ENCODE measurements around the gene PLCD1. TPM values are rescaled to one million over a fixed set of nuclear protein-coding genes. Genes with fewer than 3 reads are reported as not detected.

Gene PLCD1
- total and polyA plus RNA-seq, 2 of the 8 experiments (the other 6 are each of a cell fraction or from before 2014, with no cell fraction given), result 15.3 to 19.2 TPM

DNA sequence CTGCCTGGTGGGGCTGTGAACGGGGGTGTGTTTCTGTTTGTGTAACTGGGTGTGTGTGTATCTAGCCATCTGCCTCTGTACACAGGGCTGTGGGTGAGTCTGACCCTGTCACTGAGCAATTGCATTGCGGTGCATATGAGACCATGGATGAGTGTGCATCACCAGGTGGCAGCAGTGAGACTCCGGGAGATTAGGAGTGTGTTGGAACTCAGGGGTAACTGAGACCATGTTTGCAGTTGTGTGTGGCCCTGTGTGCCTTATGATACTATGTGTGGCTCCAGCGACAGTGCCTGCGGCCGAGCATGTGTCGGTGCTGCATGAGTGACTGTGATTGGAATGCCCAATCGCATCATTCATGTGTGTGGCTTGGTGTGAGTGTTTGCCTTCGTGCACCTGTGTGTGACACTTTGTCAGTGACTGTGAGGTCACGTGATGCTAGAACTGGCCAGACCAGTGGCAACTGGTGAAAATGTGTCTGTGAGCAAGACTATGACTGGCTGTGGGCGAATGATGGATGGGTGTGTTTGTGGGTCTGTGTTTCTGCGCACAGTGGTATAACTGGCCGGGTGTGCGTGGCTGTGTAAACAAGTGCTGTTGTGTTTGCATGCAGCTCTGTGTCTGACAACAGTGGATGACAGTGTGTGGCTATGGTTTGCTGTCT, 24.9 kb downstream of the PLCD1 start:
- no peaks in the 10 kb centered on the region for H3K23me2 ChIP-seq (ENCODE audit: low read depth, low read length)
- H2AFZ ChIP-seq (ENCODE audit: low read length), result no peak overlapping the region
- H3K27me3 ChIP-seq (replicated peaks in 1 of 4; ENCODE audit: control insufficient read depth in 3 of 4, extremely low read depth in 1 of 4, insufficient read depth in 3 of 4, low read length in 3 of 4), result no peaks in the 10 kb centered on the region
- no peak overlapping the region for H3K4ac ChIP-seq (replicated peaks; ENCODE audit: insufficient read length, low read depth, low read length)
- H4K20me1 ChIP-seq (replicated peaks in 1 of 2; ENCODE audit: control insufficient read depth in 1 of 2, insufficient read depth in 2 of 2, low read length in 2 of 2), result peaks cover 0 to 6% of the 10 kb centered on the region in 2 experiments
- H3K9ac ChIP-seq (replicated peaks in 1 of 4; ENCODE audit: extremely low read depth in 1 of 4, low read depth in 3 of 4, low read length in 3 of 4), result no peak overlapping the region
- POLR2A ChIA-PET (ENCODE audit: partially characterized antibody), result interaction anchor here (0.6 to 0.7 kb wide), 2 partner anchors 35 to 163 kb away, joined by 3 to 4 read pairs; partner anchors contain the start of gene DLEC1
- no peak overlapping the region for H3K23ac ChIP-seq (ENCODE audit: insufficient read length)
- no peak overlapping the region for H2BK120ac ChIP-seq (replicated peaks; ENCODE audit: low read depth, low read length)
- no peak overlapping the region for H3K56ac ChIP-seq (replicated peaks; ENCODE audit: insufficient read length, low read depth, low read length)
- H3K4me1 ChIP-seq (replicated peaks in 1 of 4; ENCODE audit: control insufficient read depth in 3 of 4, insufficient read depth in 4 of 4, low read length in 3 of 4), result no peaks in the 10 kb centered on the region
- DNase-seq (ENCODE audit: low read depth in 1 of 2, low spot score in 2 of 2) (peak in 1 of 2 experiments; percentile 70), FAIRE-seq (no peak)
- no peak overlapping the region for H2BK12ac ChIP-seq (ENCODE audit: low read depth, low read length)
- H2BK20ac ChIP-seq (ENCODE audit: low read length), result no peak overlapping the region
- no peak overlapping the region for H3K4me3 ChIP-seq (ENCODE audit: extremely low read depth in 1 of 4, insufficient read depth in 2 of 4, low read depth in 3 of 4, low read length in 4 of 4)
- no peaks in the 10 kb centered on the region for H3K79me2 ChIP-seq (ENCODE audit: control insufficient read depth in 1 of 2, insufficient read depth in 2 of 2, low read length in 2 of 2)
- no peak overlapping the region for H4K91ac ChIP-seq (replicated peaks; ENCODE audit: insufficient read length, low read length)
- no peaks in the 10 kb centered on the region for H3K79me1 ChIP-seq (ENCODE audit: low read depth, low read length)
- H3K18ac ChIP-seq (ENCODE audit: extremely low read depth, low read length), result no peak overlapping the region
- TF ChIP-seq RAD21 (IDR thresholded peaks at IDR 0.05 in 1 of 2, conservative IDR thresholded peaks at IDR 0.05 in 1 of 2; ENCODE audit: low read depth in 2 of 2, low read length in 2 of 2) (peak; percentile 53 to 58), ASH2L (IDR thresholded peaks at IDR 0.05; ENCODE audit: low read length) (no peak), TBP (IDR thresholded peaks at IDR 0.05; ENCODE audit: low read depth, low read length) (no peak)
- TF ChIP-seq, protein P1, sequence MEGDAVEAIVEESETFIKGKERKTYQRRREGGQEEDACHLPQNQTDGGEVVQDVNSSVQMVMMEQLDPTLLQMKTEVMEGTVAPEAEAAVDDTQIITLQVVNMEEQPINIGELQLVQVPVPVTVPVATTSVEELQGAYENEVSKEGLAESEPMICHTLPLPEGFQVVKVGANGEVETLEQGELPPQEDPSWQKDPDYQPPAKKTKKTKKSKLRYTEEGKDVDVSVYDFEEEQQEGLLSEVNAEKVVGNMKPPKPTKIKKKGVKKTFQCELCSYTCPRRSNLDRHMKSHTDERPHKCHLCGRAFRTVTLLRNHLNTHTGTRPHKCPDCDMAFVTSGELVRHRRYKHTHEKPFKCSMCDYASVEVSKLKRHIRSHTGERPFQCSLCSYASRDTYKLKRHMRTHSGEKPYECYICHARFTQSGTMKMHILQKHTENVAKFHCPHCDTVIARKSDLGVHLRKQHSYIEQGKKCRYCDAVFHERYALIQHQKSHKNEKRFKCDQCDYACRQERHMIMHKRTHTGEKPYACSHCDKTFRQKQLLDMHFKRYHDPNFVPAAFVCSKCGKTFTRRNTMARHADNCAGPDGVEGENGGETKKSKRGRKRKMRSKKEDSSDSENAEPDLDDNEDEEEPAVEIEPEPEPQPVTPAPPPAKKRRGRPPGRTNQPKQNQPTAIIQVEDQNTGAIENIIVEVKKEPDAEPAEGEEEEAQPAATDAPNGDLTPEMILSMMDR (IDR thresholded peaks at IDR 0.05; ENCODE audit: control extremely low read depth in 1 of 3, insufficient read depth in 1 of 3, low read depth in 1 of 3, low read length in 3 of 3), result peak in 2 of 3 experiments; percentile 59 to 79; a peak in 3 of 4 replicates
- H3K36me3 ChIP-seq (ENCODE audit: control insufficient read depth in 2 of 4, insufficient read depth in 4 of 4, low read length in 3 of 4), result peaks cover 0 to 2% (median under 1%) of the 10 kb centered on the region in 4 experiments; a peak in 1 of 8 replicates
- CTCF ChIA-PET (ENCODE audit: partially characterized antibody), result interaction anchor here (0.7 to 5.3 kb wide), 43 partner anchors 8 to 658 kb away, joined by 3 to 75 read pairs (median 4); partner anchors contain the start of genes DLEC1, SLC22A14 and VILL
- H3K4me2 ChIP-seq (ENCODE audit: insufficient read depth in 1 of 2, low read depth in 2 of 2, low read length in 2 of 2), result no peak overlapping the region
- H4K5ac ChIP-seq (ENCODE audit: insufficient read length, low read depth, low read length), result no peak overlapping the region
- no peak overlapping the region for H3K27ac ChIP-seq (ENCODE audit: low read depth, low read length)
- no peak overlapping the region for H3K14ac ChIP-seq (ENCODE audit: insufficient read length)
- H2AK5ac ChIP-seq (ENCODE audit: low read depth, low read length), result no peak overlapping the region
- 0 out of 2 replicates have a peak overlapping the region, but pooled peaks have one; percentile 8 for H2BK5ac ChIP-seq (ENCODE audit: low read depth, low read length)
- H2BK15ac ChIP-seq (ENCODE audit: low read length), result 0 out of 2 replicates have a peak overlapping the region, but pooled peaks have one; percentile 34
- no peak overlapping the region for H4K8ac ChIP-seq (ENCODE audit: extremely low read depth, insufficient read depth, low read length)
- WGBS, 2 experiments (ENCODE audit: extremely low coverage in 1 of 2, insufficient coverage in 1 of 2, insufficient read length in 1 of 2, insufficient replicate concordance in 2 of 2, low coverage in 1 of 2, low lambda C conversion rate in 2 of 2, missing lambda C conversion rate in 1 of 2), result 86% methylated on average over 14 of the region's 14 CpGs; no CpG with 5 or more reads in 1 of the 2 experiments
- no peaks in the 10 kb centered on the region for H3K9me3 ChIP-seq (ENCODE audit: insufficient read depth in 2 of 2, low read depth in 1 of 2, low read length in 1 of 2)
